ENCODE measurements around the gene IL3RA. TPM values are rescaled to one million over a fixed set of nuclear protein-coding genes. Genes with fewer than 3 reads are reported as not detected.
A peak's percentile ranks its signal among the peaks of the same experiment; 100 is the strongest.

IL3RA gene
- total RNA-seq, 1 donor from 2014 or later: 0.97 TPM

DNA sequence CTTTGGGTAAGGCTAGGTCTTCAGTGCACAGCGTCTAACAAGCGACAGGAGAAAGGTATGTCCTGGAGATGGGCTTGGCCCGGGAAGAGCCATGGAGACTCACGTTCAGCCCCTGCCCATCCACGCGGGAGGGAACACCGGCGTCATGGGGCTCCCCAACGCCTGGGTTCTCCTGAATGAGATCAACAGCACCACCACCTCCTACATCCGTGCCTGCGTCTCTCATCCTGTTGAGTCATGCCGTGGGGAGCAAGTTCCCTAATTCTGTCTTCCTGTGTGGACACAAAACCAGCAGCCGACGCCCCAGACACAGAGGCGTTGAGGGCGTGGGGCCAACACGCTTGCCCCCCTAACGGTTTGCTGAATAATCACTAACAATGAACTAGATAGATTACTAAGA, 20.1 kb upstream of the IL3RA start:
- Mint-ChIP-seq H3K4me3 (ENCODE audit: unreplicated experiment) (no peak overlapping the region), H3K9me3 (ENCODE audit: unreplicated experiment) (peaks cover 24% of the 10 kb centered on the region), H3K4me1 (ENCODE audit: unreplicated experiment) (no peaks in the 10 kb centered on the region), H3K27ac (ENCODE audit: unreplicated experiment) (no peak overlapping the region), H3K36me3 (ENCODE audit: low read depth, unreplicated experiment) (peaks cover 3% of the 10 kb centered on the region), H3K27me3 (ENCODE audit: unreplicated experiment) (peaks cover 6% of the 10 kb centered on the region)
- TF ChIP-seq, protein P1, sequence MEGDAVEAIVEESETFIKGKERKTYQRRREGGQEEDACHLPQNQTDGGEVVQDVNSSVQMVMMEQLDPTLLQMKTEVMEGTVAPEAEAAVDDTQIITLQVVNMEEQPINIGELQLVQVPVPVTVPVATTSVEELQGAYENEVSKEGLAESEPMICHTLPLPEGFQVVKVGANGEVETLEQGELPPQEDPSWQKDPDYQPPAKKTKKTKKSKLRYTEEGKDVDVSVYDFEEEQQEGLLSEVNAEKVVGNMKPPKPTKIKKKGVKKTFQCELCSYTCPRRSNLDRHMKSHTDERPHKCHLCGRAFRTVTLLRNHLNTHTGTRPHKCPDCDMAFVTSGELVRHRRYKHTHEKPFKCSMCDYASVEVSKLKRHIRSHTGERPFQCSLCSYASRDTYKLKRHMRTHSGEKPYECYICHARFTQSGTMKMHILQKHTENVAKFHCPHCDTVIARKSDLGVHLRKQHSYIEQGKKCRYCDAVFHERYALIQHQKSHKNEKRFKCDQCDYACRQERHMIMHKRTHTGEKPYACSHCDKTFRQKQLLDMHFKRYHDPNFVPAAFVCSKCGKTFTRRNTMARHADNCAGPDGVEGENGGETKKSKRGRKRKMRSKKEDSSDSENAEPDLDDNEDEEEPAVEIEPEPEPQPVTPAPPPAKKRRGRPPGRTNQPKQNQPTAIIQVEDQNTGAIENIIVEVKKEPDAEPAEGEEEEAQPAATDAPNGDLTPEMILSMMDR (IDR thresholded peaks at IDR 0.05; ENCODE audit: unreplicated experiment): no peak
- no peak for DNase-seq (ENCODE audit: low spot score)

DNA sequence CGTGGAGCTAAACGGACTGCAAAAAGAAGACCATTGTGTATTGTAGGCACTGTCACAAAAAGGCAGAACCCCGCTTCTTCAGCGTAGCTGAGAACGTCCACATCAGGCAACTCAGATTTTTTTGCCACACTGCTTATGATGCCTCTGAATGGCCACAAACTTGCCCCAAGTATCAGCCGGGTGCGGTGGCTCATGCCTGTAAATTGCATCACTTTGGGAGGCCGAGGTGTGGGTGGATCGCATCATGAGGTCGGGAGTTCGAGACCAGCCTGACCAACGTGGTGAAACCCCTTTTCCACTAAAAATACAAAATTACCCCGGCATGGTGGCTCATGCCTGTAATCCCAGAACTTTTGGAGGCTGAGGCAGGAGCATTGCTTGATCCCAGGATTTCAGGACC, 14.9 kb upstream of the IL3RA start:
- H3K9me3 Mint-ChIP-seq (ENCODE audit: unreplicated experiment): peaks cover 14% of the 10 kb centered on the region
- TF ChIP-seq, protein P1 (IDR thresholded peaks at IDR 0.05; ENCODE audit: unreplicated experiment): no peak
- peaks cover 5% of the 10 kb centered on the region for H3K27me3 Mint-ChIP-seq (ENCODE audit: unreplicated experiment)
- no peak for DNase-seq (ENCODE audit: low spot score)
- no peaks in the 10 kb centered on the region for H3K4me1 Mint-ChIP-seq (ENCODE audit: unreplicated experiment)
- H3K4me3 Mint-ChIP-seq (ENCODE audit: unreplicated experiment): no peak overlapping the region
- no peaks in the 10 kb centered on the region for H3K36me3 Mint-ChIP-seq (ENCODE audit: low read depth, unreplicated experiment)
- H3K27ac Mint-ChIP-seq (ENCODE audit: unreplicated experiment): no peak overlapping the region

DNA sequence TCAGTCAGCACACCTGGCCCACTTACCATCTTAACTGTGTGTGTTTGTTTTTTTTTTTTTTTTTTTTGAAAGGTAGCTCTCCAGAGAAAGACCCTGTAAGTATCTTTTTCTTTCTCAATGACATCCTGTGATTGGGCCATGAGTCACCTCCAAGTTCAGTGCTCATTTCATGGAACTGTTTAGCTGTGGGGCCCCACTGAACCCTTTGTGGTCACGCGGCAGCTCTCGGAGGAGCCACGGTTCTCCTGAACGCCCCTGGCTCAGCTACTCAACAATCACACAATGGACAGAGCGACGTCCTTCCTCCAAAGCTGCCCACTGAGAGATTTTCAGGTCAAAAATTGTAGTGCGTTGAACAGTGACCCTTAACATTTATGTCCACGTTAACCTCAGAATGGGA, 14.2 kb upstream of the IL3RA start:
- H3K9me3 Mint-ChIP-seq (ENCODE audit: unreplicated experiment): peaks cover 13% of the 10 kb centered on the region
- no peak overlapping the region for H3K4me3 Mint-ChIP-seq (ENCODE audit: unreplicated experiment)
- no peaks in the 10 kb centered on the region for H3K4me1 Mint-ChIP-seq (ENCODE audit: unreplicated experiment)
- H3K27ac Mint-ChIP-seq (ENCODE audit: unreplicated experiment): no peak overlapping the region
- H3K36me3 Mint-ChIP-seq (ENCODE audit: low read depth, unreplicated experiment): no peaks in the 10 kb centered on the region
- H3K27me3 Mint-ChIP-seq (ENCODE audit: unreplicated experiment): peaks cover 5% of the 10 kb centered on the region
- TF ChIP-seq, protein P1 (IDR thresholded peaks at IDR 0.05; ENCODE audit: unreplicated experiment): no peak
- no peak for DNase-seq (ENCODE audit: low spot score)

DNA sequence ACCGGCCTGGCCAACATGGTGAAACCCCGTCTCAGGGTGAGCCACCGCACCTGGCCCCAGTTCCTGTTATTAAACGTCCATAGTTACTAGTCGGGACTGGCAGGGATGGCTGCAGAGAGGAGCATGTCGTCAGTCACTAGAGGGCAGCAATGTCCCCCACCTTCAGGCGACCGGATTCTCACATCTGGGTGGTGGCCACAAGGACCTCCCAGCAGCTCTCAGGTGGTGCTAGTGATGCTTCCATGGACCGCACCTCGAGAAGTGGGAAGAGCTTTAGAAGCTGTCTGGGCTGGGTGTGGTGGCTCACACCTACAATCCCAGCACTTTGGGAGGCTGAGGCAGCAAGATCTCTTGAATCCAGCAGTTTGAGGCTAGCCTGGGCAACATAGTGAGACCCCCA, 13.3 kb upstream of the IL3RA start:
- no peaks in the 10 kb centered on the region for H3K4me1 Mint-ChIP-seq (ENCODE audit: unreplicated experiment)
- no peaks in the 10 kb centered on the region for H3K36me3 Mint-ChIP-seq (ENCODE audit: low read depth, unreplicated experiment)
- peaks cover 5% of the 10 kb centered on the region for H3K27me3 Mint-ChIP-seq (ENCODE audit: unreplicated experiment)
- H3K27ac Mint-ChIP-seq (ENCODE audit: unreplicated experiment): no peak overlapping the region
- H3K4me3 Mint-ChIP-seq (ENCODE audit: unreplicated experiment): no peak overlapping the region
- DNase-seq (ENCODE audit: low spot score): peak; percentile 7
- TF ChIP-seq, protein P1 (IDR thresholded peaks at IDR 0.05; ENCODE audit: unreplicated experiment): no peak
- peaks cover 13% of the 10 kb centered on the region for H3K9me3 Mint-ChIP-seq (ENCODE audit: unreplicated experiment)

DNA sequence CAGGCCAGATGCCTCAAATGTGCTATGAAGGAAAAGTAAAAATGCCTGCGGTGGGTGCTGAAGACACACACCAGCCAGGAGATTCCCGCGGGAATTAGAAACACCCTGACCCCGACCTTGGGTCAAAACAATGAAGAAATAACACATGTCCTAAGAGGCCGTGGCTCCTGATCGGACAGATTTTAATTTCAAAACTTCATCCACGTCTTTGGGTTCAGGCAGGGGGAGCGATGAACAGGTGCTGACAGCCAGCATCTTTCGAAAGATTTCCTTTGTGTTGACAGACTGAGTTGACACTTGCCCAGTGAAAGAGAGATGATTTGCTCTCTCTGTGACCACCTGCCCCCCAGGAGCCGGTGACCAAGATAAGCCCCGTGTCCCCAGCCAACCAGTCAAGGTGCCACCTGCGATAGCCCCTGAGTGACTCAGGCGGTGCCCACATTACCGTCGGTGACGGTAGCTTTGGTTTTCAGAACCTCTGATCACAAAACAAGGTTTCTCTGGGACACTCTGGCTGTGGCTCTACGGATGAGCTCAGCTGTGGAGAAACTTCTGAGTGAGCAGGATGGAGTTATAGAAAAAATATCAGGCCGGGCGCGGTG, 11.0 kb upstream of the IL3RA start:
- H3K9me3 Mint-ChIP-seq (ENCODE audit: unreplicated experiment): peaks cover 18% of the 10 kb centered on the region
- H3K36me3 Mint-ChIP-seq (ENCODE audit: low read depth, unreplicated experiment): no peaks in the 10 kb centered on the region
- DNase-seq (ENCODE audit: low spot score): no peak
- H3K4me3 Mint-ChIP-seq (ENCODE audit: unreplicated experiment): no peak overlapping the region
- H3K27ac Mint-ChIP-seq (ENCODE audit: unreplicated experiment): no peak overlapping the region
- H3K4me1 Mint-ChIP-seq (ENCODE audit: unreplicated experiment): no peaks in the 10 kb centered on the region
- H3K27me3 Mint-ChIP-seq (ENCODE audit: unreplicated experiment): peaks cover 7% of the 10 kb centered on the region
- TF ChIP-seq, protein P1 (IDR thresholded peaks at IDR 0.05; ENCODE audit: unreplicated experiment): no peak
